Measurements from ENCODE around the gene BICD2.
"Not testable (repeated sequence)": the region's sequence is repeated elsewhere in the genome, so short reads cannot be mapped to it uniquely, and the experiment has no call there.

Gene BICD2

GRCh38 chr9:92764381-92764987, at the start of gene BICD2:
Gene BICD2, minus strand, starts transcription at chr9:92764833. Its CDS starts 89 bp downstream, at chr9:92764744.
- no peak for DNase-seq (ENCODE audit: low read depth, low spot score)

GRCh38 chr9:92809629-92810326, 45.1 kb upstream of the BICD2 start:
- DNase-seq (ENCODE audit: low read depth, low spot score): not testable (repeated sequence)

GRCh38 chr9:92808726-92809451, 44.3 kb upstream of the BICD2 start:
- DNase-seq (ENCODE audit: low read depth, low spot score): peak; percentile 35

GRCh38 chr9:92807757-92808725, 43.4 kb upstream of the BICD2 start:
- no peak for DNase-seq (ENCODE audit: low read depth, low spot score)

GRCh38 chr9:92807031-92807756, 42.6 kb upstream of the BICD2 start:
- DNase-seq (ENCODE audit: low read depth, low spot score): no peak

GRCh38 chr9:92804727-92805126, 40.1 kb upstream of the BICD2 start:
- no peak for DNase-seq (ENCODE audit: low read depth, low spot score)

- no peak for DNase-seq (ENCODE audit: low read depth, low spot score)
Observed at GRCh38 chr9:92798358-92798757, 33.7 kb upstream of the BICD2 start.

GRCh38 chr9:92796337-92796804, 31.7 kb upstream of the BICD2 start:
- DNase-seq (ENCODE audit: low read depth, low spot score): not testable (repeated sequence)

GRCh38 chr9:92795598-92796336, 31.1 kb upstream of the BICD2 start:
- DNase-seq (ENCODE audit: low read depth, low spot score): no peak

GRCh38 chr9:92795000-92795399, 30.4 kb upstream of the BICD2 start:
- DNase-seq (ENCODE audit: low read depth, low spot score): no peak

- no peak for DNase-seq (ENCODE audit: low read depth, low spot score)
Observed at GRCh38 chr9:92794426-92794825, 29.8 kb upstream of the BICD2 start.

GRCh38 chr9:92790542-92791527, 26.2 kb upstream of the BICD2 start:
- no peak for DNase-seq (ENCODE audit: low read depth, low spot score)

GRCh38 chr9:92786298-92786697, 21.7 kb upstream of the BICD2 start:
- no peak for DNase-seq (ENCODE audit: low read depth, low spot score)

- no peak for DNase-seq (ENCODE audit: low read depth, low spot score)
Observed at GRCh38 chr9:92781899-92782298, 17.3 kb upstream of the BICD2 start.

GRCh38 chr9:92780206-92780605, 15.6 kb upstream of the BICD2 start:
- no peak for DNase-seq (ENCODE audit: low read depth, low spot score)

GRCh38 chr9:92775466-92775865, 10.8 kb upstream of the BICD2 start:
- no peak for DNase-seq (ENCODE audit: low read depth, low spot score)

GRCh38 chr9:92774274-92774673, 9.6 kb upstream of the BICD2 start:
- DNase-seq (ENCODE audit: low read depth, low spot score): no peak

- no peak for DNase-seq (ENCODE audit: low read depth, low spot score)
Observed at GRCh38 chr9:92773810-92774209, 9.2 kb upstream of the BICD2 start.

GRCh38 chr9:92771309-92771708, 6.7 kb upstream of the BICD2 start:
- no peak for DNase-seq (ENCODE audit: low read depth, low spot score)

Data from iPS DF 19.7 (cell line).